ENCODE results near the gene CDS2.

DNA sequence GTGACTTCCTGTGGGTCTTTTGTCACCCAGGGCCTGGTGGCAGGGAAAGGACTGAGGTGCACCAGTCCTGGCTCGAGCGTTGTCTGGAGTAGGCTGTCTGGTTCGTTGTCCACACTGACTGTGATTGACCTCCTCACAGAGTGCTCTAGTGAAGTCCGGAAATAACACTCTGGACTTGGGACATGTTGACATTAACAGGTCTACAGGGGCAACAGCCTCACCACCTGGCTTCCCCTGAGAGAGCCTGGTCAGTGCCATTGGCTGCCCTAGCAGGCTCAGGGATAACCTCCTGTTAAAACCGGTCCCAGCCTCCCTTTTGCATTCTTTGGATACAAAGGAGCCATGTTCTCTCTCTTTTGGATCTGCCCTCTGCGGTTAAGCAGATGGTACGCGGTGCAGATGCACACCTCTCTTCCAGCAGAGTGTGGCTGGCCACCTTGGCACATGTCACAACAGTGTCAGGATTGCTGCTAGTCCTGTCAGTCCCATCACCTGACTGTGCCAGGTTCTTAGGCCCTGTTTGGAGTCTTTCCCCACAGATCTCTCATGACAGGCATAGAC lies 46.2 kb downstream of the CDS2 start:
- TF ChIP-seq POLR2A (IDR thresholded peaks at IDR 0.05; ENCODE audit: low read length): no peak
- no peak for TF ChIP-seq ZC3H11A (IDR thresholded peaks at IDR 0.05)
- TF ChIP-seq CTCF (IDR thresholded peaks at IDR 0.05): no peak
- no peak for TF ChIP-seq BCL3 (IDR thresholded peaks at IDR 0.05)
- TF ChIP-seq, protein P1, sequence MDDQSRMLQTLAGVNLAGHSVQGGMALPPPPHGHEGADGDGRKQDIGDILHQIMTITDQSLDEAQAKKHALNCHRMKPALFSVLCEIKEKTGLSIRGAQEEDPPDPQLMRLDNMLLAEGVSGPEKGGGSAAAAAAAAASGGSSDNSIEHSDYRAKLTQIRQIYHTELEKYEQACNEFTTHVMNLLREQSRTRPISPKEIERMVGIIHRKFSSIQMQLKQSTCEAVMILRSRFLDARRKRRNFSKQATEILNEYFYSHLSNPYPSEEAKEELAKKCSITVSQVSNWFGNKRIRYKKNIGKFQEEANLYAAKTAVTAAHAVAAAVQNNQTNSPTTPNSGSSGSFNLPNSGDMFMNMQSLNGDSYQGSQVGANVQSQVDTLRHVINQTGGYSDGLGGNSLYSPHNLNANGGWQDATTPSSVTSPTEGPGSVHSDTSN (IDR thresholded peaks at IDR 0.05): no peak
- TF ChIP-seq MAFK (IDR thresholded peaks at IDR 0.05; ENCODE audit: partially characterized antibody): no peak
- TF ChIP-seq RFX5 (IDR thresholded peaks at IDR 0.05): no peak
- no peak for TF ChIP-seq JUN (IDR thresholded peaks at IDR 0.05)
